ENCODE results near the gene ANXA11.
"Not testable (repeated sequence)": the region's sequence is repeated elsewhere in the genome, so short reads cannot be mapped to it uniquely, and the experiment has no call there.

ANXA11 gene

DNA sequence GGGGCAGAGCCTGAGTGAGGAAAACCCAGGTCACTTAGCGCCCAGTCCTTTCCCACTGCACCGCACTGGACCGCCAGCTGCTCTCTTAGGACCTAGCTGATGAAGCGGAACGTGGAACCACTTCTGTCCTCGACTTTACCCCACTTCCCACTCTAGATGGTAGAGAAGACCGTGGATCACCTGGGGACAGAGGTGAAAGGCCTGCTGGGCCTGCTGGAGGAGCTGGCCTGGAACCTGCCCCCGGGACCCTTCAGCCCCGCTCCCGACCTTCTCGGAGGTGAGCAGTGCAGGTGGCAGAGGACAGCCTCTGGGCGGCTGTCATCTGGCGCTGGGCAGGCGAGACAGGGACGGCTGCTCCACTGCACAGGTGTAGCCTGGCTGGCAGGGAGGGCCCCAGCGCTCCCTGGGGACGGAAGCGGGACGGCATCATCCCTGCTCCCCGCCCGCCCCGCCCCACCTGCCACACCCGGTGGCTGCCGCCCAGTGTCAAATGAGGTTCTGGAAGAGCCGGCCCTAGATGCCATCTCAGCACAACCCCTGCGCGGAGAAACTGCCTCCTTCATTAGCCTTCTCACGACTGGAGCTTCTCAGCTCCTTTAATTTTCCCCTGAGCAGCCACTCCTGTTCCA is 61.2 kb downstream of the ANXA11 start:
- no peak for DNase-seq

DNA sequence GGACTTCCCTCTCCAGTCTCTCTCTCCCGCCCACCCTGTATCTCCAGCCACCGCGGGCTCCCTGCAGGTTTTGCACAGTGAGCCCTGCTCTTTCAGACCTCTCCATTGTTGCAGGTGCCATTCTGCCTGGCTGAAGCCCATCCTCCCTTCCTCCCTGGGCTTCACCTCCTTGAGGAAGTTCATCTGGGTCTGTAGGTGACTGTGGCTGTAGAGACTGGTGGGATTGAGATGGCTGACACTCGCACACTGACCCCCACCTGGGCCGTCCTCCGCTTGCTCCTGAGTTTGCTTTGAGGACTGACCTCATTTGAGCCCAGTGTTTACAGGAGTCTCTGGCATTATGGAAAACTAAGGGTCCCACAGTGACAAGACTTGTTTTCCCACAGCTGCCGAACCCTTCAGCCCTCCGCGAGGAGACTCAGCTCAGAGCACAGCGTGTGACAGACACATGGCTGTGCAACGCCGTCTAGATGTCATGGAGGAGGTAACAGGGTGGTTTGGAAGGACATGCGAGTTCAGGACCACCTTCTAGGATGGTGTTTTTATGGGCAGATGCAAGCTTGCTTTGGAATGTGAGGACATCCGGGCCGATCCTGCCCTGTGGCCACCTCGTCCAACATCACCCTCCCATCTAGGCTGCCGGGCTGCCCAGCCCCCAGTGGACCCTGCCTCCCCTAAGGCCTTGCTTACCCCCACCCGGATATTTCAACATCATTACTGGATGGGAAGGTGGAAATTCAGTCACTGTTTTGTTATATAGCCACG is 63.5 kb downstream of the ANXA11 start:
- DNase-seq = no peak

DNA sequence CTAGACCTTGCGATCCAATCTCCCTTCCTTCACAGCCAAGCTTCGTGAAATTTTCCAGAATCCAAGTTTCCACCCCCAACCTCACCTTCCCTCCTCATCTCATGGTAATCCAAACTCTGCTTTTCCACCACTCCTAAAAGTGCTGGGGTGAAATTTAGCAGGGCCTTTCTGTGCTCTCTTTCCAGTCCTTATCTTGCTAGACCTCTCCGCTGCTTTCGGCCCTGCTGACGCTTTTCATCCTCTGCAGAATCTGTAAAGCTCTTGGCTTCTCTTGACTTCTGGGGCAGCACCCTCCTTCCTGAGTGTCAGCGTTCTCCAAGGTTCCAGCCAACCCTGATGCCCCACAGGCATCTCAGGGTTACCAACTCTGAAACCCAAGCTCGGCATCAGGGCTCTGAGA is 65.1 kb downstream of the ANXA11 start:
- no peak for DNase-seq

DNA sequence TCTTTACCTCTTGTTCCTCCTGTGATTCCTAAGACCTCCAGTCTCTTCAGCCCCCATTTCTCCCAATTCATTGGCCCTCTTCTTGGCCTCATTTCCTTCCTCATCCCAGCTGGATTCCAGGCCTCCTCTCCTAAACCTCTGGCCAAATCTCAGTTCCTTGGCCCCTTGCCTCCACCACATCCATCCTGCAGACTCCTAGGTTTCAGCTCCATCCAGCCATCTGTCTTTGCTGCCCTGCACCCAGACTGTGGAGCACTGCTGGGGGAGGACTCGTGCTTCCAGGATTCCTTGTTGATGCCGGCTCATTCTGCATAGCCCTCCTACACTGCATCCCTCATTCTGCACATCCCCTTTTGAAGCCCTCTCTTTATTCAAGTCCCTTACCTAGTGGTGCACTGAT is 66.1 kb downstream of the ANXA11 start:
- no peak for DNase-seq

DNA sequence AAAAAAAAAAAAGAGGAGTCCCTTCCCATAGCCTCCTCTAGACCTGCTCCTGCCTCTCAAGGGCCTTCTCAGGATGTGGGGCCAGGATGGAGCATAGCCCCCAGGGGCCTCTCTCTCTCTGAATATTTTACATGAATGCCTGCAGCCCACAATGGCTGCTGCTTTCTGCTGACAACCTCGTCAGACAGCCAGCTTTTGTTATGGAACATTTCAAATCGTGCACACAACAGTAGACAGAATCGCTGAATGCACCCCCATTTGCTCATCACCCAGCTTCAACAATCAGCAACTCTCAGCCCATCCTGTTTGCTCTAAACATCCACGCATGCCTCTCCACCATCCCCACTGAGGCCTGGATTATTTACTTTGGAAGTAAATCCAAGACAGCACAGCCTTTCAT is 67.4 kb downstream of the ANXA11 start:
- DNase-seq = no peak

DNA sequence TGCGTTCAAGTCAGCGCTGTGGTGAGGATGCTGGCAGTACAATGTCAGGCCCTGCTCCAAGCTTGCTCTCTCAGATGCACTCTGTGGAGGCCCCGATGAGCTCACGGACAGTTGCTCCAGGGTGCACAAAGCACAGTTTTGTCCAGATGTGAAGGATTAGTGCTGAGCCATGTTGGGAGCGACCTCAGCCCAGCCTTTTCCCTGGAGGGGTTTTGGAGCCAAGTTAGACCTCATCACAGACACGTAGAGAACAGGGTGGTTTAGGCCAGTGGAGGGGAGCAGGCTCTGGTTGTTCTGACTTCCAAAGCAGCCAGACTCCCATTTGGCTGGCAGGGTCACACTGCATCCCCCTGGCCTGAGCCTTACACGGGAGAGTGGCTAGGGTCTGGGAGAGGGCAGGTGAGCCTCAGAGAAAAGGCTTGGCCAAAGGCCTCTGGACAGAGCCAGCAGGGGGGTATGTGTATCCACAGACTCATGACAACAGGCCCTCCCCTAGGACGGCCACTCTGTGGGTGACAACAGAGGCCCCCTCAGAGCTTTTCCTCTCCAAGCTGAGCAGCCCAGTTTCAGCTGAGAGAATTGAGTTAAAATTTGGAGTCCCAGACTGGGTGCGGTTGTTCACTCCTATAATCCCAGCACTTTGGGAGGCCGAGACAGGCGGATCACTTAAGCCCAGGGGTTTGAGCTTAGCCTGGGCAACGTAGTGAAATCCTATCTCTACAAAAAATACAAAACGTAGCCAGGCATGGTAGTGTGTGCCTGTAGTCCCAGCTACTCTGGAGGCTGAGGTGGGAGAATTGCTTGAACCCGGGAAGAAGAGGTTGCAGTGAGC is 68.1 kb downstream of the ANXA11 start:
- no peak for DNase-seq

DNA sequence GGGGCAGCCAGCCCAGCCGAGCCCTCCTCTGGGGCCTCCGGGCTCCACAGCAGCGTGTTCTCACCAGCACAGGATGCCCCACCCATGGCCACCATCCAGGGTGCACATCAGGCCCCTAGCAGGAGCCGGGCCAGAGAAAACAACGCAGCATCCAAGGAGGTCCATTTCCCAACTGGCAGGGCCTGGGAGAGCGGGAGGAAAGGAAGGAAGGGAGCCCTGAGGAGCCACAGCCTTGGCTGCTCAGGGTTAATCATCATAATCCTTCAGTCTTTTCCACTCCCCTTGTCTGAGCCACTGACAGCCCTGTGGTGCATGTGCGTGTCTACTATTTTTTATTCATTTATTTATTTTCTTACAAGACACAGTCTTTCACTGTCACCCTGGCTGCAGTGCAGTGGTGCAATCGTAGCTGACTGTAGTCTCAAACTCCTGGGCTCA is 69.2 kb downstream of the ANXA11 start:
- DNase-seq = no peak

DNA sequence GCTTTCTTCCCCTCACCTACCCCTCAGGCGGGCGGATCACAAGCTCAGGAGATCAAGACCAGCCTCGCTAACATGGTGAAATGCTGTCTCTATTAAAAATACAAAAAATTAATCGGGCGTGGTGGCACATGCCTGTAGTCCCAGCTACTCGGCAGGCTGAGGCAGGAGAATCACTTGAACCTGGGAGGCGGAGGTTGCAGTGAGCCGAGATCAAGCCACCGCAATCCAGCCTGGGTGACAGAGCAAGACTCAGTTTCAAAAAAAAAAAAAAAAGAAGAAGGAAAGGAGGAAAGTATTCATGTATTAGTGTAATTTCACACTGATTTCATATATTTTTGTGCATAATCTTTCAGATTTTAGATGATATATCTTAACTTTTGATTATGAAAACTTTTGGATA is 71.7 kb downstream of the ANXA11 start:
- DNase-seq = not testable (repeated sequence)

DNA sequence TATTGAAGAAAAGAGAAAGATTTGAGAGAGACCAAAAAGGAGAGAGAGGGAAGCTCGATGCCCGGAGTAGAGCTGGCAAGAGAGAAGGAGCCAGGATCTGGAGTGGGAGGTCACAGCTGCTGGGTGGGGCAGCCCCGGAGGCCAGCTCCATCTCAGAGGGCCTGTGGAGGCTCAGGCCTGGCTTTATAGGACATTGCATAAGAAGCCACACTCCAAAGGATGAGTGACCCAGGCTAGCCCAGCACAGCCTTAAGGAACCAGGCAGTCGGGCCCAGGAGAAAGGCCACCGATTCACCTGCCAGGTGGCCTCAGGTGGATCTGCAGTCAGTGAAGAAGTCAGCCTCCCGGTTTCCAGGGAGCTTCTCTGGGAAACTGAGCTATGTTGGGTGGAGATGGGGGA is 72.1 kb downstream of the ANXA11 start:
- DNase-seq = no peak

DNA sequence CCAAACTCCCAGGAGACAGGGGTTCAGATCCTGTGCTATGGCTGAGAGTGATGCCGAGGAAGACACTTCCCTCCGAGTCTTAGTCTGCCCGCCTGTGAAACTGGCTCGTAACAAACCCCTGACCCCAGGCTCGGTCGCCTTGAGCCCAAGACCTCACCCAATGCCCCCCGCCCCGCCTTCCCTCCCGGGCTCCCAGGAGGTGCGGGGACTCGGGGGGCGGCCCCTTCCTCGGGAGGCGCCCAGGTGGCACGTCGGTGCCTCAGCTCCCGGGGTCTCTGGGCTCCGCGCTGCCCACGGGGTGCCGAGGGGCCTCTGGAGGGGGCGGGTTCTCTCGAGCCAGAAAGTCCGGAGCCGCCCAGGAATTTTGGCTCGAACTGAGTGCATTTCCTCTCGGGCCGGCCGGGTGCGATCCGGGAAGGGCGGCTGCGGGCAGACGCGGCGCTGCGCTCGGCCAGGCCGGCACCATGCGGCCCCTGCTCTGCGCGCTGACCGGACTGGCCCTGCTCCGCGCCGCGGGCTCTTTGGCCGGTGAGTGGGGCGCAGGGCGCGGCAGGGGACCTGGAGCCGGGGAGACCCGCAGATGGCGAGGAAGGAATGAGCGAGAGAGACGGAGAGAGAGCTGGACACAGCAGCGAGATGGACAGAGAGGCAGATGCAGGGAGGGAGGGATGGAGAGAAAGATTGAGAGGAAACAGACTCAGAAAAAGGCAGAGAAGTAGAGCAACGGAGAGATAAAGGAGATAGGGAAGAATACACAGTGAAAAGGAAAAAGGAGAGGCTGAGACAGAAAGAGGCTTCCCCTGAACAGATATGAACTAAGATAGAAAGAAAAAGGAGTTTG is 72.8 kb downstream of the ANXA11 start, which contains the start of gene PLAC9:
PLAC9 (plus strand) TSS at position 432 of the 841 bp plus-strand sequence; CDS start at position 465, 33 bp downstream.
- DNase-seq = no peak

DNA sequence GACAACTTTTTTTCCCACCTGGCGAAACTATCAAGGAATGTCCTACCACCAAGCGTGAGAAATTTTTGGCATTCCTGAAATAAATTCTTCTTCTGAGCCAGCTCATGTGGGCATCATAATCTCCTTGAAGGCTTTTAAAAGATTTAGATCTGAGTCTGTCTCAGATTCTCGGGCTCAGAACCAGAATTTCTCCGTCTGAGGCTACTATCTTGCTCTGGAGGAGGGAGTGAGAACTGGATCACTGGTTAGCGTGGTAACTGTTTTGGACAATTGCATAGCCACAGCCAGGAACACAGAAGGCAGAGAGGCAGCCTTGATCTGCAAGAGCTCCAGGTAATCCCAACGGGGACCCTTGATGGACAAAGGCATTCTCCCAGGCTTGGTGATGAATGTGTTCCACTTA is 73.8 kb downstream of the ANXA11 start:
- DNase-seq = no peak

DNA sequence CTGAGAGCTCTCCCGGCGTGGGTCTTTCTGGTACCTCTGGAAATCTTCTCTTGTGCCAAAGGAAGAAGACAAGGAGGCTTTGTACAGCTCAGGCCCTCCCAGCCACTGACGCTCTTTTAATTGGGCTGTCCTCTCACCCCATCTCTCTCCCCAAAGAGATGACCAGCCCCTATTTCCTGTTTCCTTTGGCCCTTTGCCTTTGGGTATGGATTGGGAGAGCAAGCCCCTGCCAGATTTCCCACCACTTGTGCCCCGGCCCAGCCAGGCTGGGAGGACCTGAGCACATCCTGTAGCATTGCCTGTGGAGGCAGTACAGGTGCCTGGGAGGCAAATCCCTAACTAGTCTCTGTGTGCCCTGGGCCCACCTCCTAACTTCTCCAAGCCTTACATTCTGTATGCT is 78.5 kb downstream of the ANXA11 start:
- DNase-seq = no peak

DNA sequence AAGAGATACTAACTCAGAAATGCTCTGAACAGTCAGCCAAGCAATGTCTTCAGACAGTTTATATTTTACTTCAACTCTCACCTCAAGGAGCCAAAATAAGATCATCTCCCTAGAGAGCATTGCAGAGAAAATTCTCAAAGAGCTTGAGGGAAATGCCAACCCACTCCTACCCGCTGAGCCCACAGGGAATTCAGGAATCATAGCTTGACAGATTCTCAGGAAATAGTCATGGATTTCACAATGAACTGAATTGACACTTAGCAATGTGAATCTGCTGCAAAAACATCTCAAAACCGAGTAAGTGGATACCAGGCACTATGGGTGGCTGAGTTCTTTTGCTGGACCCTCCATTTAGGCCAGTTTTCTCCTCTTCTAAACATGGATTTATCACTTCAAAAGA is 82.6 kb downstream of the ANXA11 start:
- DNase-seq = no peak

DNA sequence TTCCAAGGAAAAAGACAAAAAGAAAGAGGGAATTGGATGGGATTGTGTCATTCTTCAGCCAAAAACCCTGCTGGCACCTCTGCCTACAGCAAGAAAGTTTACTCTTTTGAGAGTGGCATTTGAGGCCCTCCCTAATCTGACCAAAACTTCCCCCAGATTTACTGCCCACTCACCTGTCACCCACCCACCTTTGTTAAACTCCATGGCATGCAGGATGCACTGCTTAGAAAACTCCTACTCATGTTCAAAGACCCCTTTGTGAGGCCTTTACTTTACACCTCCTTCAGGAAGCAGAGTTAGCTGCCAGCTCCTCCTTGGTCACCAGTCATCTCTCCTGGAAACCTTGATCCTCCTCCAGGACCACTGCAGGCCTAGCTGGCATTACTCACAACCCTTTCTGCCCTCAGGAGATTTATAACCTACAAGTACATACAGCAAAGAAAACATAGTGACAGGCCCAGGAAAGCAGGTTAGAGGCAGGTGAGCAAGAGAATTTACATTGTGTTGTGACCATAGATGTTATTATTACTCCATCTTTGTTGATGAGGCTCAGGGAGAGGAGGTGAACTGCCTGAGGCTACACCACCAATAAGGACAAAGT is 83.1 kb downstream of the ANXA11 start:
- no peak for DNase-seq

DNA sequence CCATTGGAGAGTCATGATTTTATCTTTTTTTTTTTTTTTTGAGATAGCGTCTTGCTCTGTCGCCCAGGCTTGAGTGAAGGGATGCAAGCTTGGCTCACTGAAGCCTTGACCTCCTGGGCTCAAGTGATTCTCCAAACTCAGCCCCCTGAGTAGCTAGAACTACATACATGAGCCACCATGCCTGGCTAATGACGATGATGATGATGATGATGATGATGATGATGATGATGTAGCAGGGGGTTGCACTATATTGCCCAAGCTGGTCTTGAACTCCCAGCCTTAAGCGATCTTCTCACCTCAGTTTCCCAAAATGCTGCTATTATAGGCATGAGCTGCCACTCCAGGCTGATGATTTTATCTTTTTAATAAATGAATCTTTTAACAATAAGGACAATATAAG is 86.7 kb downstream of the ANXA11 start:
- no peak for DNase-seq

DNA sequence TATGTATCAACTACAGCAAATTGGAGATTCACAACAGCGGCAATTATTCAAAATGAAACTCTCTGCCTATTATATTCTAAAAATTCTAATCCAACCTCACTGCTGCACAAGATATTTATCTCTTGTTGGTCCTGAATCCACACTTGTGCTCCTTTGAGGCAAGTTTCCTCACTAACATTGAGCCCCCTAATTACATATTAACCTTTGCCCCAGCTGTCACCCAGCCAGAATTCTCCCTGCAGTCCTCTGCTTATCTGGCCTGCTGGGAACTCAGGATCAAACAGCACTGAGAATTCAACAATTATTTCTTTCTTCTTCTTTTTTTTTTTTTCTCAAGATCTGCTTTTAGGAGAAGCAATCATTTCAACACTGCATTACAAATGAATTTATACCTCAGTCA is 94.4 kb downstream of the ANXA11 start:
- no peak for DNase-seq

DNA sequence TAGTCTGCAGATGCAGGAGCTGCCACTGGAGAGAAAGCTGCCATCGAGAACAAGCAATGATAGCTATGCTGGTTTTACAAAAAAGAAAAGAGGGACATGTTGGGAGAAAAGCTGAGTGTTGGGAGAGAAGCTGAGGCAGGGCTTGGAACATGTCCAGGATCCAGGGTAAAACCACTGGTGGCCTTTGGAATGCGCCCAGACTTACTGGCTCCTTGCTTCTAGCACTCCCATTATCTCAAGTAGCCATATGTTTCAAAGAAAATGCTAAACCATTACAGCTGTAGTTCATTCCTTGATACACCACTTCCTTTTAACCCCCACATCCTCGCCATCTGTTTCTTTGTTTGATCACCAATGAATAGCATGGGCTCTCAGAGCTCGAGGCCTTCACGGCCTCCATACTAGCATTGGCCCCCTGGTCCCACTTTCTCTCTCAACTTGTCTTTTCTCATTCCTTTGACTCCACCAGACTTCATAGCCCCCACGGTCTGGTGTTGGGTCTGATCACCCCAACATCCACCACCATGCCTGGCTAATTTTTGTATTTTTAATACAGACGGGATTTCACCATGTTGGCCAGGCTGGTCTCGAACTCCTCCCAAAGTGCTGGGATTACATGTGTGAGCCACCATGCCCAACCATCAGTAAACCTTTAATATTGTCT is 96.6 kb downstream of the ANXA11 start:
- no peak for DNase-seq

DNA sequence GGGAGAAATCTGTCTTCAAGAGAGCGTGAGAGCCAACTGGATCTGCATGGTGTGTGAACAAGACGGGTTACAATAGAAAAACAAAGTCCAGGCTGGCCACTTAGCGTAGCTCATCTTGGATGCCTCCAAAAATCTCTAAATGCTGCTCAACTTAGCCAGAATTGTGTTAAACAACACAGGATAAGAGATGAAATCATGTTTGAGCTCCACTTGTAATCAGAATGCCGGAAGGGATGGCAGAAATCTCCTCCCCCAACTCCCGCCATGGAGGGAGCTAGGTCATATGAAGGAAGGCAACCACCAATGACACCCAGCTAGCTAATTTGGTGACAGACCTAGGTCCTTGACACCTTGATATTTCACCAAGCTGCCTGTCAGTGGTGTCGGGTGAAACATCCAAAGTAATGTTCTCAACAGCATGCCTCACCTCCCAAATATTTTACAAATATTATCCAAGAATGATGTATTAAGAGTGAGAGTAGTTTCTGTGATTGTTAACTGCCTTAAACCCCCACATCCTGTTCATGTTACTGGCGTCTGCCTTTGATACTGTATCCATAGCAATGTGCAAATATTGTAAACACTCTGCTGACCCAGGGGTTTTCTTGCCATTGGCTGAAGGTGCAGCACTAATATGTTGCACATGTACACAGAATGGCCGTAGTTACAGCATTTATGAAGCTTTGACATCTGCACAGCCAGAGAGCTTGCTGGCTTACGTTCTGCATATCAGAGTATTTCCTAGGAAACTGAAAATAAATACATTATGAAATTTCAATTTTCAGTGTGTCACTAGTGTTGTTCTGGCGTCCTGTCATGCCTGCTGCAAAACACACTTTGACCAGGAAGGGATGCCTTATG is 101.0 kb downstream of the ANXA11 start:
- no peak for DNase-seq

Data from SIG-M5 (cell line).